ENCODE measurements around the gene NT5DC1. TPM values are rescaled to one million over a fixed set of nuclear protein-coding genes. Genes with fewer than 3 reads are reported as not detected.
A peak's percentile ranks its signal among the peaks of the same experiment; 100 is the strongest.

Gene NT5DC1
- total RNA-seq, 2 donors from 2014 or later: 37.5 to 38.1 TPM

- intact Hi-C loops (cut with DNase I): no loop called here
- DNase-seq (ENCODE audit: low spot score): no peak
Observed at GRCh38 chr6:116218172-116218633, 117.5 kb downstream of the NT5DC1 start.

- intact Hi-C loops (cut with DNase I): no loop called here
- no peak for DNase-seq (ENCODE audit: low spot score)
Observed at GRCh38 chr6:116218866-116219265, 118.2 kb downstream of the NT5DC1 start.

- no peak for DNase-seq (ENCODE audit: low spot score)
- intact Hi-C loops (cut with DNase I): no loop called here
Observed at GRCh38 chr6:116221067-116221466, 120.4 kb downstream of the NT5DC1 start.

GRCh38 chr6:116221911-116222310 lies 121.3 kb downstream of the NT5DC1 start:
- DNase-seq (ENCODE audit: low spot score): no peak
- intact Hi-C loops (cut with DNase I): no loop called here

- no peak for DNase-seq (ENCODE audit: low spot score)
- intact Hi-C loops (cut with DNase I): no loop called here
Observed at GRCh38 chr6:116223355-116223754, 122.7 kb downstream of the NT5DC1 start.

- intact Hi-C loops (cut with DNase I): no loop called here
- DNase-seq (ENCODE audit: low spot score): peak; percentile 93
Observed at GRCh38 chr6:116229287-116229913, 128.7 kb downstream of the NT5DC1 start.

GRCh38 chr6:116234689-116235088 lies 134.0 kb downstream of the NT5DC1 start:
- no peak for DNase-seq (ENCODE audit: low spot score)
- intact Hi-C loops (cut with DNase I): no loop called here

GRCh38 chr6:116238083-116238482 lies 137.4 kb downstream of the NT5DC1 start:
- no peak for DNase-seq (ENCODE audit: low spot score)
- intact Hi-C loops (cut with DNase I): no loop called here

GRCh38 chr6:116239256-116239655 lies 138.6 kb downstream of the NT5DC1 start:
- no peak for DNase-seq (ENCODE audit: low spot score)
- intact Hi-C loops (cut with DNase I): no loop called here

- intact Hi-C loops (cut with DNase I): no loop called here
- DNase-seq (ENCODE audit: low spot score): no peak
Observed at GRCh38 chr6:116239856-116240255, 139.2 kb downstream of the NT5DC1 start.

GRCh38 chr6:116244284-116244683 lies 143.6 kb downstream of the NT5DC1 start:
- intact Hi-C loops (cut with DNase I): no loop called here
- DNase-seq (ENCODE audit: low spot score): no peak

GRCh38 chr6:116246089-116246488 lies 145.4 kb downstream of the NT5DC1 start:
- DNase-seq (ENCODE audit: low spot score): no peak
- intact Hi-C loops (cut with DNase I): no loop called here

GRCh38 chr6:116247285-116247684 lies 146.6 kb downstream of the NT5DC1 start:
- DNase-seq (ENCODE audit: low spot score): no peak
- intact Hi-C loops (cut with DNase I): no loop called here

GRCh38 chr6:116248577-116248976 lies 147.9 kb downstream of the NT5DC1 start:
- intact Hi-C loops (cut with DNase I): no loop called here
- no peak for DNase-seq (ENCODE audit: low spot score)

GRCh38 chr6:116251568-116252384 lies 151.1 kb downstream of the NT5DC1 start:
- DNase-seq (ENCODE audit: low spot score): no peak
- intact Hi-C loops (cut with DNase I): no loop called here

- intact Hi-C loops (cut with DNase I): no loop called here
- DNase-seq (ENCODE audit: low spot score): no peak
Observed at GRCh38 chr6:116253188-116253504, 152.5 kb downstream of the NT5DC1 start.

GRCh38 chr6:116253505-116254296 lies 153.0 kb downstream of the NT5DC1 start, which contains the start of gene TSPYL4:
Gene TSPYL4 (minus strand): TSS chr6:116254075. CDS start chr6:116254008, 67 bp downstream.
- intact Hi-C loops (cut with DNase I): no loop called here
- peak; percentile 98 for DNase-seq (ENCODE audit: low spot score)

- DNase-seq (ENCODE audit: low spot score): no peak
- intact Hi-C loops (cut with DNase I): no loop called here
Observed at GRCh38 chr6:116254297-116255056, 153.8 kb downstream of the NT5DC1 start.

- intact Hi-C loops (cut with DNase I): no loop called here
- DNase-seq (ENCODE audit: low spot score): no peak
Observed at GRCh38 chr6:116255246-116255800, 154.7 kb downstream of the NT5DC1 start.
